Fibroblast of the aortic adventitia (primary cell): ENCODE results near the gene TEX38. TPM values are rescaled to one million over a fixed set of nuclear protein-coding genes. Genes with fewer than 3 reads are reported as not detected.

ENCODE experiments used
- DNase-seq: peaks from one replicate; pipeline ENCODE4 v3.0.0-alpha.2; 2010; ENCODE audit warnings: low read depth
- H3K4me3 ChIP-seq: 2 replicates; pipeline ENCODE4 v1.5.1; 2011; ENCODE audit warnings: low read depth, mild to moderate bottlenecking, control low read depth, low read length, moderate library complexity
- total RNA-seq: library from RNA; depleted of rRNA; stranded (reverse); fragments of >200 nt; gene quantifications from 2 replicates; pipeline ENCODE4 v1.2.3, GENCODE V29; 2012; ENCODE audit warnings: low replicate concordance
- TF ChIP-seq, protein P1 (sequence below): IDR thresholded peaks from 2 replicates; pipeline ENCODE4 v1.5.1; 2011; ENCODE audit warnings: mild to moderate bottlenecking, low read length, control low read depth, inconsistent platforms; ENCODE audit not compliant: insufficient read depth

TEX38 gene
- total RNA-seq, 1 donor = not detected

- DNase-seq = no peak
- no peak overlapping the region for H3K4me3 ChIP-seq
- TF ChIP-seq, protein P1, sequence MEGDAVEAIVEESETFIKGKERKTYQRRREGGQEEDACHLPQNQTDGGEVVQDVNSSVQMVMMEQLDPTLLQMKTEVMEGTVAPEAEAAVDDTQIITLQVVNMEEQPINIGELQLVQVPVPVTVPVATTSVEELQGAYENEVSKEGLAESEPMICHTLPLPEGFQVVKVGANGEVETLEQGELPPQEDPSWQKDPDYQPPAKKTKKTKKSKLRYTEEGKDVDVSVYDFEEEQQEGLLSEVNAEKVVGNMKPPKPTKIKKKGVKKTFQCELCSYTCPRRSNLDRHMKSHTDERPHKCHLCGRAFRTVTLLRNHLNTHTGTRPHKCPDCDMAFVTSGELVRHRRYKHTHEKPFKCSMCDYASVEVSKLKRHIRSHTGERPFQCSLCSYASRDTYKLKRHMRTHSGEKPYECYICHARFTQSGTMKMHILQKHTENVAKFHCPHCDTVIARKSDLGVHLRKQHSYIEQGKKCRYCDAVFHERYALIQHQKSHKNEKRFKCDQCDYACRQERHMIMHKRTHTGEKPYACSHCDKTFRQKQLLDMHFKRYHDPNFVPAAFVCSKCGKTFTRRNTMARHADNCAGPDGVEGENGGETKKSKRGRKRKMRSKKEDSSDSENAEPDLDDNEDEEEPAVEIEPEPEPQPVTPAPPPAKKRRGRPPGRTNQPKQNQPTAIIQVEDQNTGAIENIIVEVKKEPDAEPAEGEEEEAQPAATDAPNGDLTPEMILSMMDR = no peak
These were observed 33.8 kb downstream of the TEX38 start for GRCh38 chr1:46705408-46705807.

DNA sequence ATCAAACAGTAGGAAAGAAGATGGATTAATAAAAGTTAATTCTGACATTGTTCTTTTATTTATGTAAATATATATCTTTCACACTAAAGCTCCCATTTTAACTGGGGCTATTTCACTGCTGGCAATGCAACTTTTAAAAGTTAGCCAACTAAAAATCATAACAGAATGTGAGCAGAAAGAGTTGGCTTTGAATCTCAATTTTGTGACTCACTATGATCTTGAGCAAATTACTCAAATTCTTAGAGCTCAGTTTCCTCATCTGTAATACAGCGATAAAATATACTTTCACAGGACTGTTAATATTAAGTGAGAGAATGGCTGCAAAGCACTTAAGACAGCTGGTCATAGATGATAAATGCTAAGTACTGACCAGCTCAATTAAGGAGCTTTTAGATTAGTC, 36.5 kb downstream of the TEX38 start:
- H3K4me3 ChIP-seq = no peak overlapping the region
- peak; percentile 33 for DNase-seq
- TF ChIP-seq, protein P1 = no peak

DNA sequence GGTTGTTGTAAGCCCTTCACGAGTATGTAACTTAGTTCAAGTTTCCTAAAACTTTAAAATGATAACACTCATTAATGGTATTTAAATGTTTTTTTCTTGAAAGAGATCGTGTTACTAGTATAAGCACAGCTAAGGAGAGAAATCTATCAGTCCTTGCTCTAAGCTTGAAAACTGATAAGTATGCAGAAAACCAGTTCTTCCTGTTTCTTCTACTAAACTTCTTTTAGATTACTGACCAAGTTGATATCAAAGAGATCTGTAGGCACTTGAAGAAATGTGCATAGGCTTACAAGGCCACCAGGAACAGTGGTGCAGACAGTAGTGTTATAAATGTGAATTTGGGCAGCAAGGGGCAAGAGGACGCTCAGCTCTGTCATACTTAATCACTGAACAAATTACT, 43.3 kb downstream of the TEX38 start:
- no peak for DNase-seq
- H3K4me3 ChIP-seq = no peak overlapping the region
- TF ChIP-seq, protein P1 = no peak

DNA sequence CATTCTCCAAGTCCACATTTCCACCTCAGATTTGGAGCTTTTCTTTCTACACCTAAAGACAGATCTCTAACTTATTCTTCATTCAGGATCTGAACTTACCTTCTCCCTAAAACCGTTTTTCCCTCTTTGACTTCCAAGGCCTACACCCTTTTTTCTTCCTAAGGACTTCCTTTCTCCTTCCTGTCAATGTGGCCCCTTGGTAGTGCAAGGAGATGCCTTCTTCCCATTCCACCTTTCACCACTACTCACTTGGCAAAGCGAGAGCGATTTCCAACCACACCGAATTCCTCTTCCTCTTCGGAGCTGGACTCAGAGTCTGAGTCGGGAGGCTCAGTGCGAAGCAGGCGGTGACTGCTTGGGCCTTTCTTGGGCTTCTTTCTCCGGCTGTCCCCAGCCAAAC, 46.0 kb downstream of the TEX38 start:
- peak overlapping the region; percentile 90 for H3K4me3 ChIP-seq
- TF ChIP-seq, protein P1 = no peak
- DNase-seq = no peak

DNA sequence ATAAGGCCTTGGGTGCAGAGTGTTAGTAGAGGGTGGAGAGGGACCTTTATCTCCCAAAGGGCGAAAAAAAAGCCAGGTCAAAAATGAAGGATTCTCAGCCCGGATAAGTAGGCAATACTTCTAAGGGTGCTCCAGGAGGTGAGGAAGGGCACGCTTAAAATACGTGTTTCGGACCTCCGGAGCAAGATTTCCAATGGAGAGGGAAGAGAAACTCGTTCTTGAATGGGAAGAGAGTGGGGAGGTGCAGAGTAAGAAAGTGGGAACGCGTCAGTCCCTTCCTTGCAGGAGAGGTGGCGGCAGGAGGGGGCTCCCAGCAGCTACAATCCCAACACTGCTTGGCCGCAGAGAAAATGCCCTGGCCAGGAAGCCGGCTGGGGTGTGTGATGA, 46.7 kb downstream of the TEX38 start:
- TF ChIP-seq, protein P1 = no peak
- DNase-seq = no peak

GRCh38 chr1:46718727-46719622, 47.3 kb downstream of the TEX38 start, which contains the start of gene EFCAB14:
EFCAB14 (minus strand) TSS chr1:46719114; CDS start chr1:46718087, 1,027 bp downstream.
- TF ChIP-seq, protein P1 = no peak
- peak; percentile 84 for DNase-seq
- peak within 1 kb of the TSS; percentile 90 for H3K4me3 ChIP-seq

More for the DNA sequence above, 46.7 kb downstream of the TEX38 start:
- H3K4me3 ChIP-seq = peak overlapping the region; percentile 90
